Kidney (tissue), 14 donors: Measurements from ENCODE around the gene NPDC1. TPM values are rescaled to one million over a fixed set of nuclear protein-coding genes. Genes with fewer than 3 reads are reported as not detected.

ENCODE experiments used
- DNase-seq, 5 donors: peaks; one replicate each; pipeline ENCODE4 v3.0.0-alpha.2; 2013 to 2020
- FAIRE-seq: peaks from 2 replicates; lab custom pipeline; 2012; peaks lifted over from hg19 to GRCh38; lab: Jason Lieb, UNC
- H3K27ac ChIP-seq, 2 donors: one replicate each; pipeline ENCODE4 v1.7.0; 2013; ENCODE audit warnings: low read depth in 2 of 2, low read length in 2 of 2, inconsistent platforms in 1 of 2
- H3K27me3 ChIP-seq: one replicate; pipeline ENCODE4 v1.7.1; 2013; ENCODE audit warnings: low read length, inconsistent platforms; ENCODE audit not compliant: control insufficient read depth, insufficient read depth
- H3K36me3 ChIP-seq, 3 donors: one replicate each; pipeline versions ENCODE4 v1.7.0 to v1.7.1; 2013; ENCODE audit warnings: low read length in 3 of 3, control low read depth in 1 of 3, inconsistent platforms in 1 of 3; ENCODE audit not compliant: insufficient read depth in 3 of 3, control insufficient read depth in 2 of 3
- H3K4me1 ChIP-seq, 3 donors: one replicate each; pipeline versions ENCODE4 v1.7.0 to v1.7.1; 2013; ENCODE audit warnings: low read length in 3 of 3, inconsistent platforms in 1 of 3, low read depth in 1 of 3; ENCODE audit not compliant: control insufficient read depth in 2 of 3, insufficient read depth in 2 of 3
- H3K4me3 ChIP-seq, 3 donors: one replicate each; pipeline versions ENCODE4 v1.7.0 to v1.8.1; 2013; ENCODE audit warnings: low read length in 3 of 3, control low read depth in 1 of 3, inconsistent platforms in 1 of 3
- H3K9ac ChIP-seq, 3 donors: one replicate each; pipeline versions ENCODE4 v1.7.0 to v1.7.1; 2013; ENCODE audit warnings: low read length in 3 of 3, control low read depth in 1 of 3, inconsistent platforms in 1 of 3
- H3K9me3 ChIP-seq, 3 donors: one replicate each; pipeline versions ENCODE4 v1.7.0 to v1.7.1; 2013; ENCODE audit warnings: low read length in 3 of 3, control low read depth in 1 of 3, inconsistent platforms in 1 of 3; ENCODE audit not compliant: control insufficient read depth in 2 of 3, insufficient read depth in 1 of 3
- intact Hi-C: fragments of 100-400 bp; cut with DNase I; formaldehyde crosslinking; loops from one replicate; pipeline ENCODE4 v1.11.1; 2022
- polyA plus RNA-seq: library from polyadenylated mRNA; stranded (reverse); fragments of 350-450 nt; fragmentation: Illumina TruSeq; extraction: RNeasy Lipid Tissue Mini Kit (QIAGEN cat#74804); gene quantifications from one replicate; pipeline ENCODE4 v1.2.3, GENCODE V29; 2014; ENCODE audit warnings: low read depth, low replicate concordance; ENCODE audit not compliant: insufficient read depth
- total RNA-seq: library from RNA; stranded (reverse); fragmentation: NEBNext Ultra II Directional; extraction: Animal tissue kit (Norgen Biotek cat#: 25700); gene quantifications from one replicate; pipeline ENCODE4 v1.2.1, GENCODE V29; 2021
- TF ChIP-seq, protein P1 (sequence below): IDR thresholded peaks from 3 replicates; pipeline ENCODE4 v1.5.1; 2012; ENCODE audit warnings: mild to moderate bottlenecking, moderate library complexity, borderline replicate concordance; ENCODE audit not compliant: insufficient read depth; ENCODE audit errors: extremely low read depth
- donor health status: control.
- donor health status: control.
- donor health status: control.
- donor health status: control.
- donor health status: control.
- donor health status: DM: yes; HTN: yes; CAD: no.
- donor health status: Normal renal cell carcinoma (clear cell type).

NPDC1 gene
- total and polyA plus RNA-seq, 2 donors from 2014 or later, result 80.2 to 189 TPM

DNA sequence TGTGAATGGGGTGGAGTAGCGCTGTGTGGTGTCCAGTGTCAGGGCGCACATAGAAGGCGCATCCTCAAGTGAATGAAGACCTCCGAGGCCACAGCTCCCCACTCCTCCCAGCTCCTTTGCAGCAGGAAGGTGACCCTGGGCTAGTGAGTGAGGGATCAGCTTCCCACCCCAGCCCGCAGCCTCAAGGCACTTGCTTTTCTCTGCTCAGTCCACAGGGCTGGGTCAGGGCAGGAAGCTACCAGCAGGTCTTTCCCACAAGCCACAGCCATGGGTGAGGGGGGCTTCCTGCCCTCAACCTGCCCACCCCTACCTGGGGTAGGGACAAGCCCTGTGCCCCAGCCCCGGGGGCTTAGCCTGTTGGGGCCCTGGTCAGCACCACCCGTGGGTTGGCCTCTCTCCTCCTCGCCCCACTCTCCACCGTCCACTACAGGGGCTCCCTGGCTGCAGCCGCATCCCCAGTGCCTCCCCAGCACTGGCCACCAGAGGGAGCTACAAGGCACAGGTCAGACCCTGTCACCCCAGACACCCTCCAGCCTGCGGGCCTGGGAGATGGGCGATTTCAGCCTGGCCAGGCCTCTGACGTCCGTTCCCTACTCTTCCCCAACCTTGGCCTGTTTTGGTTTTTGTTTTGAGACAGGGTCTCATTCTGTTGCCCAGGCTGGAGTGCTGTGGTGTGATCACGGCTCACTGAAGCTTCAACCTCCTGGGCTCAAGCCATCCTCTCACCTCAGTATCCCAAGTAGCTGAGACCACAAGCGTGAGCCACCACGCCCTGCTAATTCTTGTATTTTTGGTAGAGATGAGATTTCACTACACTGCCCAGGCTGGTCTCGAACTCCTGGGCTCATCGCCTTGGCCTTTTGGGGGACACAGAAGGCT lies 16.7 kb downstream of the NPDC1 start:
- Histone ChIP-seq H3K27ac (no peak overlapping the region), H3K9me3 (no peaks in the 10 kb centered on the region), H3K27me3 (no peaks in the 10 kb centered on the region), H3K4me3 (peak overlapping the region in 1 of 3 donors; percentile 57), H3K9ac (no peak overlapping the region), H3K4me1 (peaks cover 0 to 39% (median 20%) of the 10 kb centered on the region in 3 donors), H3K36me3 (no peaks in the 10 kb centered on the region)
- TF ChIP-seq, protein P1, sequence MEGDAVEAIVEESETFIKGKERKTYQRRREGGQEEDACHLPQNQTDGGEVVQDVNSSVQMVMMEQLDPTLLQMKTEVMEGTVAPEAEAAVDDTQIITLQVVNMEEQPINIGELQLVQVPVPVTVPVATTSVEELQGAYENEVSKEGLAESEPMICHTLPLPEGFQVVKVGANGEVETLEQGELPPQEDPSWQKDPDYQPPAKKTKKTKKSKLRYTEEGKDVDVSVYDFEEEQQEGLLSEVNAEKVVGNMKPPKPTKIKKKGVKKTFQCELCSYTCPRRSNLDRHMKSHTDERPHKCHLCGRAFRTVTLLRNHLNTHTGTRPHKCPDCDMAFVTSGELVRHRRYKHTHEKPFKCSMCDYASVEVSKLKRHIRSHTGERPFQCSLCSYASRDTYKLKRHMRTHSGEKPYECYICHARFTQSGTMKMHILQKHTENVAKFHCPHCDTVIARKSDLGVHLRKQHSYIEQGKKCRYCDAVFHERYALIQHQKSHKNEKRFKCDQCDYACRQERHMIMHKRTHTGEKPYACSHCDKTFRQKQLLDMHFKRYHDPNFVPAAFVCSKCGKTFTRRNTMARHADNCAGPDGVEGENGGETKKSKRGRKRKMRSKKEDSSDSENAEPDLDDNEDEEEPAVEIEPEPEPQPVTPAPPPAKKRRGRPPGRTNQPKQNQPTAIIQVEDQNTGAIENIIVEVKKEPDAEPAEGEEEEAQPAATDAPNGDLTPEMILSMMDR, result peak; percentile 76
- FAIRE-seq (no peak), DNase-seq (peak; percentile 58 to 91 (median 70))
- intact Hi-C loops, result loop anchor here (10.0 kb wide), 1 partner anchor 74 kb away; the partner anchor contains the start of gene LCN12

- FAIRE-seq, result no peak
- Histone ChIP-seq H3K4me3 (peak overlapping the region in 2 of 3 donors; percentile 38 to 57), H3K27me3 (no peaks in the 10 kb centered on the region), H3K9ac (peak overlapping the region in 2 of 3 donors; percentile 61 to 69), H3K4me1 (peaks cover 0 to 39% (median 20%) of the 10 kb centered on the region in 3 donors), H3K9me3 (no peaks in the 10 kb centered on the region), H3K36me3 (no peaks in the 10 kb centered on the region), H3K27ac (peak overlapping the region in 1 of 2 donors; percentile 11)
- DNase-seq, result peak in 4 of 5 donors; percentile 61 to 84 (median 74)
- intact Hi-C loops, result loop anchor here (10.0 kb wide), 1 partner anchor 74 kb away; the partner anchor contains the start of gene LCN12
- TF ChIP-seq, protein P1, result peak; percentile 55
Observed at GRCh38 chr9:137028263-137029057, 17.5 kb downstream of the NPDC1 start.

GRCh38 chr9:137027369-137028262 lies 18.4 kb downstream of the NPDC1 start, which contains the start of gene ABCA2:
Gene ABCA2 (minus strand): TSS chr9:137028237. CDS start chr9:137028140, 97 bp downstream.
- Histone ChIP-seq H3K27me3 (no peaks in the 10 kb centered on the region), H3K36me3 (no peaks in the 10 kb centered on the region), H3K9ac (peak within 1 kb of the TSS in 2 of 3 donors; percentile 69), H3K27ac (peak within 1 kb of the TSS; percentile 11 to 54), H3K4me3 (peak within 1 kb of the TSS in 2 of 3 donors; percentile 38 to 62), H3K9me3 (no peaks in the 10 kb centered on the region), H3K4me1 (peaks cover 0 to 39% (median 20%) of the 10 kb centered on the region in 3 donors)
- DNase-seq (peak in 3 of 5 donors; percentile 38 to 76 (median 39)), FAIRE-seq (no peak)
- TF ChIP-seq, protein P1, result no peak
- intact Hi-C loops, result loop anchor here (10.0 kb wide), 1 partner anchor 73 kb away; the partner anchor contains the start of gene LCN12
